ENCODE results near the gene MRPL20.

Gene MRPL20

DNA sequence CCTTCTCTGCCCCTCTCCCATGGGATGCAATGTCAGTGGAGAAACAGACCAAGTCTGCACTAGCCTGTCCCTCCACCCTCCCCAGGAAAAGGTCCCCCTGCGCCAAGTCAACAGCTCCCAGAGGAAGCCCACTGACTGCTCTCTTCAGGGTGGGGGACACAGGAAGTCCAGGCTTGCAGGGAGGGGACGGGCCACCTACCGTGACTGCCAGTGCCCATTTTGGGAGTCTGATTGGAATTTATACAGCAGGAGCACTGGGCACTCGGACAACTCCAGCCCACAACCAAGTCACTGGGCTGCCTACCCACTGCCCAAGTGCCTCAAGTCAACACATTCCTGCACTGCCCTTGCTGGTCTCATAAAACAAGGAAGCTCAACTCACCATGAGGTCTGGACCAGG, 14.1 kb downstream of the MRPL20 start (continued):
- TF ChIP-seq, protein P1, sequence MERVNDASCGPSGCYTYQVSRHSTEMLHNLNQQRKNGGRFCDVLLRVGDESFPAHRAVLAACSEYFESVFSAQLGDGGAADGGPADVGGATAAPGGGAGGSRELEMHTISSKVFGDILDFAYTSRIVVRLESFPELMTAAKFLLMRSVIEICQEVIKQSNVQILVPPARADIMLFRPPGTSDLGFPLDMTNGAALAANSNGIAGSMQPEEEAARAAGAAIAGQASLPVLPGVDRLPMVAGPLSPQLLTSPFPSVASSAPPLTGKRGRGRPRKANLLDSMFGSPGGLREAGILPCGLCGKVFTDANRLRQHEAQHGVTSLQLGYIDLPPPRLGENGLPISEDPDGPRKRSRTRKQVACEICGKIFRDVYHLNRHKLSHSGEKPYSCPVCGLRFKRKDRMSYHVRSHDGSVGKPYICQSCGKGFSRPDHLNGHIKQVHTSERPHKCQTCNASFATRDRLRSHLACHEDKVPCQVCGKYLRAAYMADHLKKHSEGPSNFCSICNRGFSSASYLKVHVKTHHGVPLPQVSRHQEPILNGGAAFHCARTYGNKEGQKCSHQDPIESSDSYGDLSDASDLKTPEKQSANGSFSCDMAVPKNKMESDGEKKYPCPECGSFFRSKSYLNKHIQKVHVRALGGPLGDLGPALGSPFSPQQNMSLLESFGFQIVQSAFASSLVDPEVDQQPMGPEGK (CRISPR knock-in tag; IDR thresholded peaks at IDR 0.05; ENCODE audit: borderline replicate concordance), result no peak
- TF ChIP-seq SNAI2 (CRISPR knock-in tag; IDR thresholded peaks at IDR 0.05), result no peak

DNA sequence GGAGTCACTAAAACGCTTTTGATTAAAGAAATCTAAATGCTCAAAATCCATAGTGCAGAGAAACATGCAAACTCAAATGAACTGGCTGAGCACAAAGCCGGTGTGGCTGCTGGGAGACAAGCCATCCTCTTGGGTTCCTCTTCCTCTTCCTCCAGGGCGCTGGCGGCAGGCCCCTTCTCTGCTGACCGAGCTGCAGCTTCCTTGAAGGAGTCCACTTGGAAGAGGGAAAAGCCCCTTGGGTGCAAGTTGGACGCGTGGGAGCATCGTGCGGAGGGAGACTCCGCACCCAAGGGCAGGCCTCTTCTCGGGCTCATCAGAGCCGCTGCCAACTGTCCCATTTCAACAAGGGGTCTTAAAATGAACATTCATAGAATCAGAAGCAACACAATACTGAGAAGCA, 15.9 kb downstream of the MRPL20 start:
- no peak for ATAC-seq
- TF ChIP-seq ZNF565 (CRISPR knock-in tag; conservative IDR thresholded peaks at IDR 0.05; ENCODE audit: low read depth) (no peak), SNAI2 (CRISPR knock-in tag; IDR thresholded peaks at IDR 0.05) (no peak)

DNA sequence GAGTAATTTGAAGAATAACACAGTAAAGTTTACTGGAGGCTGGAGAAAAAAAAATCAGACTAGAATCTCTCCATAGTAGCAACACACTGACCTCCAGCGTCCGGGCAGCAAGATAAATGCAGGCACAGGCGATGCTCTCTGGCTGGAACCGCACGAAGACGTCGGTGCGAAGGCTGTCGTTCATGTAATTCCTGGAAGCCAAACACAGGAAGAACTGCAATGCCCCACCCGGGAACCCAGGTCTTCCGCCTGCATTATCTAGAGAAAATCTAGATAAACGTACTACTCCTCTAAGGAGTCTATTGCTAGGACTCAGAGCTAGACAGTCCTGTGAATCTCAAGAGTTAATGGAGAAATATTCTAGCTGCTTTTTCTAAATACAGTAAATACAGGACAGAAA, 16.4 kb downstream of the MRPL20 start:
- no peak for TF ChIP-seq ESRRG (CRISPR knock-in tag; IDR thresholded peaks at IDR 0.05)
- TF ChIP-seq ARNTL (CRISPR knock-in tag; IDR thresholded peaks at IDR 0.05; ENCODE audit: borderline replicate concordance, low read depth), result no peak
- TF ChIP-seq ISL1 (CRISPR knock-in tag; IDR thresholded peaks at IDR 0.05), result no peak
- TF ChIP-seq RARB (CRISPR knock-in tag; IDR thresholded peaks at IDR 0.05), result no peak
- no peak for TF ChIP-seq TCF4 (CRISPR knock-in tag; IDR thresholded peaks at IDR 0.05; ENCODE audit: borderline replicate concordance)
- no peak for TF ChIP-seq ZC3H10 (CRISPR knock-in tag; IDR thresholded peaks at IDR 0.05)
- TF ChIP-seq, protein P2, sequence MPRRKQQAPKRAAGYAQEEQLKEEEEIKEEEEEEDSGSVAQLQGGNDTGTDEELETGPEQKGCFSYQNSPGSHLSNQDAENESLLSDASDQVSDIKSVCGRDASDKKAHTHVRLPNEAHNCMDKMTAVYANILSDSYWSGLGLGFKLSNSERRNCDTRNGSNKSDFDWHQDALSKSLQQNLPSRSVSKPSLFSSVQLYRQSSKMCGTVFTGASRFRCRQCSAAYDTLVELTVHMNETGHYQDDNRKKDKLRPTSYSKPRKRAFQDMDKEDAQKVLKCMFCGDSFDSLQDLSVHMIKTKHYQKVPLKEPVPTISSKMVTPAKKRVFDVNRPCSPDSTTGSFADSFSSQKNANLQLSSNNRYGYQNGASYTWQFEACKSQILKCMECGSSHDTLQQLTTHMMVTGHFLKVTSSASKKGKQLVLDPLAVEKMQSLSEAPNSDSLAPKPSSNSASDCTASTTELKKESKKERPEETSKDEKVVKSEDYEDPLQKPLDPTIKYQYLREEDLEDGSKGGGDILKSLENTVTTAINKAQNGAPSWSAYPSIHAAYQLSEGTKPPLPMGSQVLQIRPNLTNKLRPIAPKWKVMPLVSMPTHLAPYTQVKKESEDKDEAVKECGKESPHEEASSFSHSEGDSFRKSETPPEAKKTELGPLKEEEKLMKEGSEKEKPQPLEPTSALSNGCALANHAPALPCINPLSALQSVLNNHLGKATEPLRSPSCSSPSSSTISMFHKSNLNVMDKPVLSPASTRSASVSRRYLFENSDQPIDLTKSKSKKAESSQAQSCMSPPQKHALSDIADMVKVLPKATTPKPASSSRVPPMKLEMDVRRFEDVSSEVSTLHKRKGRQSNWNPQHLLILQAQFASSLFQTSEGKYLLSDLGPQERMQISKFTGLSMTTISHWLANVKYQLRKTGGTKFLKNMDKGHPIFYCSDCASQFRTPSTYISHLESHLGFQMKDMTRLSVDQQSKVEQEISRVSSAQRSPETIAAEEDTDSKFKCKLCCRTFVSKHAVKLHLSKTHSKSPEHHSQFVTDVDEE (CRISPR knock-in tag; IDR thresholded peaks at IDR 0.05), result no peak
- no peak for TF ChIP-seq ZNF565 (CRISPR knock-in tag; conservative IDR thresholded peaks at IDR 0.05; ENCODE audit: low read depth)
- TF ChIP-seq CSDC2 (CRISPR knock-in tag; IDR thresholded peaks at IDR 0.05), result no peak
- TF ChIP-seq, protein P3, sequence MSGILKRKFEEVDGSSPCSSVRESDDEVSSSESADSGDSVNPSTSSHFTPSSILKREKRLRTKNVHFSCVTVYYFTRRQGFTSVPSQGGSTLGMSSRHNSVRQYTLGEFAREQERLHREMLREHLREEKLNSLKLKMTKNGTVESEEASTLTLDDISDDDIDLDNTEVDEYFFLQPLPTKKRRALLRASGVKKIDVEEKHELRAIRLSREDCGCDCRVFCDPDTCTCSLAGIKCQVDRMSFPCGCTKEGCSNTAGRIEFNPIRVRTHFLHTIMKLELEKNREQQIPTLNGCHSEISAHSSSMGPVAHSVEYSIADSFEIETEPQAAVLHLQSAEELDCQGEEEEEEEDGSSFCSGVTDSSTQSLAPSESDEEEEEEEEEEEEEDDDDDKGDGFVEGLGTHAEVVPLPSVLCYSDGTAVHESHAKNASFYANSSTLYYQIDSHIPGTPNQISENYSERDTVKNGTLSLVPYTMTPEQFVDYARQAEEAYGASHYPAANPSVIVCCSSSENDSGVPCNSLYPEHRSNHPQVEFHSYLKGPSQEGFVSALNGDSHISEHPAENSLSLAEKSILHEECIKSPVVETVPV (CRISPR knock-in tag; IDR thresholded peaks at IDR 0.05), result no peak
- no peak for TF ChIP-seq ZFP3 (CRISPR knock-in tag; IDR thresholded peaks at IDR 0.05)
- TF ChIP-seq ZFP30 (CRISPR knock-in tag; IDR thresholded peaks at IDR 0.05), result no peak
- TF ChIP-seq TOX (CRISPR knock-in tag; IDR thresholded peaks at IDR 0.05; ENCODE audit: borderline replicate concordance), result no peak
- TF ChIP-seq OSR1 (CRISPR knock-in tag; IDR thresholded peaks at IDR 0.05), result no peak
- TF ChIP-seq, protein P1 (CRISPR knock-in tag; IDR thresholded peaks at IDR 0.05; ENCODE audit: borderline replicate concordance), result no peak
- TF ChIP-seq BACH2 (CRISPR knock-in tag; IDR thresholded peaks at IDR 0.05; ENCODE audit: borderline replicate concordance), result no peak
- TF ChIP-seq ZNF8 (CRISPR knock-in tag; IDR thresholded peaks at IDR 0.05), result no peak
- ATAC-seq, result no peak

DNA sequence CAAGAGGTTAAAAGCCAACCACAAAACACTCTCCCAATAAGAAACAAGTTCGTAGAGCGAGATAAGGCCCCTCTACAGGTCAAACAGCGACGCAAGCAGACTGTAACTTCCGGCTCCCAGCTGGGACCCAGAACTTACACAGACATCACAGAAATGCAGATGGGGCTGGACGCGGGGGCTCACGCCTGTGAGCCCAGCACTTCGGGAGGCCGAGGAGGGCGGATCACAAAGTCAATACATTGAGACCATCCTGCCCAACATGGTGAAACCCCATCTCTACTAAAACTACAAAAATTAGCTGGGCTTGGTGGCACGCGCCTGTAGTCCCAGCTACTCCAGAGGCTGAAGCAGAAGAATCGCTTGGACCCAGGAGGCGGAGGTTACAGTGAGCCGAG, 19.0 kb downstream of the MRPL20 start:
- ATAC-seq, result no peak
- TF ChIP-seq ZNF565 (CRISPR knock-in tag; conservative IDR thresholded peaks at IDR 0.05; ENCODE audit: low read depth) (no peak), ARNTL (CRISPR knock-in tag; IDR thresholded peaks at IDR 0.05; ENCODE audit: borderline replicate concordance, low read depth) (no peak), RARB (CRISPR knock-in tag; IDR thresholded peaks at IDR 0.05) (no peak), ZC3H10 (CRISPR knock-in tag; IDR thresholded peaks at IDR 0.05) (no peak), PPARA (CRISPR knock-in tag; IDR thresholded peaks at IDR 0.05; ENCODE audit: borderline replicate concordance) (no peak), ZFP3 (CRISPR knock-in tag; IDR thresholded peaks at IDR 0.05) (no peak), OSR1 (CRISPR knock-in tag; IDR thresholded peaks at IDR 0.05) (no peak), TOX (CRISPR knock-in tag; IDR thresholded peaks at IDR 0.05; ENCODE audit: borderline replicate concordance) (no peak), GLIS3 (CRISPR knock-in tag; IDR thresholded peaks at IDR 0.05) (no peak), ZFP30 (CRISPR knock-in tag; IDR thresholded peaks at IDR 0.05) (no peak)
- TF ChIP-seq, protein P4, sequence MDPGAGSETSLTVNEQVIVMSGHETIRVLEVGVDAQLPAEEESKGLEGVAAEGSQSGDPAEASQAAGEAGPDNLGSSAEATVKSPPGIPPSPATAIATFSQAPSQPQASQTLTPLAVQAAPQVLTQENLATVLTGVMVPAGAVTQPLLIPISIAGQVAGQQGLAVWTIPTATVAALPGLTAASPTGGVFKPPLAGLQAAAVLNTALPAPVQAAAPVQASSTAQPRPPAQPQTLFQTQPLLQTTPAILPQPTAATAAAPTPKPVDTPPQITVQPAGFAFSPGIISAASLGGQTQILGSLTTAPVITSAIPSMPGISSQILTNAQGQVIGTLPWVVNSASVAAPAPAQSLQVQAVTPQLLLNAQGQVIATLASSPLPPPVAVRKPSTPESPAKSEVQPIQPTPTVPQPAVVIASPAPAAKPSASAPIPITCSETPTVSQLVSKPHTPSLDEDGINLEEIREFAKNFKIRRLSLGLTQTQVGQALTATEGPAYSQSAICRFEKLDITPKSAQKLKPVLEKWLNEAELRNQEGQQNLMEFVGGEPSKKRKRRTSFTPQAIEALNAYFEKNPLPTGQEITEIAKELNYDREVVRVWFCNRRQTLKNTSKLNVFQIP (CRISPR knock-in tag; IDR thresholded peaks at IDR 0.05; ENCODE audit: borderline replicate concordance, low read depth), result no peak
- TF ChIP-seq, protein P5, sequence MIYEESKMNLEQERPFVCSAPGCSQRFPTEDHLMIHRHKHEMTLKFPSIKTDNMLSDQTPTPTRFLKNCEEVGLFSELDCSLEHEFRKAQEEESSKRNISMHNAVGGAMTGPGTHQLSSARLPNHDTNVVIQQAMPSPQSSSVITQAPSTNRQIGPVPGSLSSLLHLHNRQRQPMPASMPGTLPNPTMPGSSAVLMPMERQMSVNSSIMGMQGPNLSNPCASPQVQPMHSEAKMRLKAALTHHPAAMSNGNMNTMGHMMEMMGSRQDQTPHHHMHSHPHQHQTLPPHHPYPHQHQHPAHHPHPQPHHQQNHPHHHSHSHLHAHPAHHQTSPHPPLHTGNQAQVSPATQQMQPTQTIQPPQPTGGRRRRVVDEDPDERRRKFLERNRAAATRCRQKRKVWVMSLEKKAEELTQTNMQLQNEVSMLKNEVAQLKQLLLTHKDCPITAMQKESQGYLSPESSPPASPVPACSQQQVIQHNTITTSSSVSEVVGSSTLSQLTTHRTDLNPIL (CRISPR knock-in tag; IDR thresholded peaks at IDR 0.05; ENCODE audit: low read depth), result no peak
- TF ChIP-seq, protein P3 (CRISPR knock-in tag; IDR thresholded peaks at IDR 0.05), result no peak

All from SK-N-SH treated with all-trans-retinoic acid at 6 μM for 48 hours (cell line).